Left ventricle myocardium inferior (tissue), 1 donor: Measurements from ENCODE around the gene DROSHA. TPM values are rescaled to one million over a fixed set of nuclear protein-coding genes. Genes with fewer than 3 reads are reported as not detected.

Experiments used
- DNase-seq: peaks from one replicate; pipeline ENCODE4 v3.0.0-alpha.2; 2020
- H3K27ac ChIP-seq: fragments of 200-600 bp; replicated peaks from 2 replicates; pipeline ENCODE4 v1.8.0; 2021
- H3K27me3 ChIP-seq: fragments of 200-600 bp; 2 replicates; pipeline ENCODE4 v1.8.0; 2021; ENCODE audit warnings: low read depth
- H3K36me3 ChIP-seq: fragments of 200-600 bp; 2 replicates; pipeline ENCODE4 v1.8.0; 2021
- H3K4me1 ChIP-seq: fragments of 200-600 bp; 2 replicates; pipeline ENCODE4 v1.8.0; 2021
- H3K4me3 ChIP-seq: fragments of 200-600 bp; 2 replicates; pipeline ENCODE4 v1.8.0; 2021; ENCODE audit warnings: mild to moderate bottlenecking, moderate library complexity
- H3K9me3 ChIP-seq: fragments of 200-600 bp; replicated peaks from 2 replicates; pipeline ENCODE4 v1.8.0; 2021
- intact Hi-C: fragments of 100-400 bp; cut with micrococcal nuclease; formaldehyde crosslinking; loops from one replicate; pipeline ENCODE4 v1.11.0; 2022
- total RNA-seq: library from RNA; stranded (reverse); fragmentation: NEBNext Ultra II Directional; extraction: Animal tissue kit (Norgen Biotek cat#: 25700); gene quantifications from one replicate; pipeline ENCODE4 v1.2.1, GENCODE V29; 2021
- TF ChIP-seq, protein P1 (sequence below): fragments of 200-600 bp; IDR thresholded peaks from 2 replicates; pipeline ENCODE4 v1.8.0; 2021; ENCODE audit warnings: antibody characterized with exemption, mild to moderate bottlenecking, borderline replicate concordance
- donor health status: DM: no; HTN: yes; CAD: no; lungs with severe emphysema.

Gene DROSHA
- total RNA-seq, 1 donor from 2014 or later: 36.5 TPM

- Histone ChIP-seq H3K9me3 (peaks cover 15% of the 10 kb centered on the region), H3K36me3 (peaks cover 72% of the 10 kb centered on the region), H3K27ac (no peak overlapping the region), H3K4me1 (no peaks in the 10 kb centered on the region), H3K4me3 (no peak overlapping the region), H3K27me3 (no peaks in the 10 kb centered on the region)
- intact Hi-C loops: no loop called here
- no peak for DNase-seq
- TF ChIP-seq, protein P1, sequence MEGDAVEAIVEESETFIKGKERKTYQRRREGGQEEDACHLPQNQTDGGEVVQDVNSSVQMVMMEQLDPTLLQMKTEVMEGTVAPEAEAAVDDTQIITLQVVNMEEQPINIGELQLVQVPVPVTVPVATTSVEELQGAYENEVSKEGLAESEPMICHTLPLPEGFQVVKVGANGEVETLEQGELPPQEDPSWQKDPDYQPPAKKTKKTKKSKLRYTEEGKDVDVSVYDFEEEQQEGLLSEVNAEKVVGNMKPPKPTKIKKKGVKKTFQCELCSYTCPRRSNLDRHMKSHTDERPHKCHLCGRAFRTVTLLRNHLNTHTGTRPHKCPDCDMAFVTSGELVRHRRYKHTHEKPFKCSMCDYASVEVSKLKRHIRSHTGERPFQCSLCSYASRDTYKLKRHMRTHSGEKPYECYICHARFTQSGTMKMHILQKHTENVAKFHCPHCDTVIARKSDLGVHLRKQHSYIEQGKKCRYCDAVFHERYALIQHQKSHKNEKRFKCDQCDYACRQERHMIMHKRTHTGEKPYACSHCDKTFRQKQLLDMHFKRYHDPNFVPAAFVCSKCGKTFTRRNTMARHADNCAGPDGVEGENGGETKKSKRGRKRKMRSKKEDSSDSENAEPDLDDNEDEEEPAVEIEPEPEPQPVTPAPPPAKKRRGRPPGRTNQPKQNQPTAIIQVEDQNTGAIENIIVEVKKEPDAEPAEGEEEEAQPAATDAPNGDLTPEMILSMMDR: no peak
Measured at GRCh38 chr5:31453522-31453921, 78.4 kb downstream of the DROSHA start.

DNA sequence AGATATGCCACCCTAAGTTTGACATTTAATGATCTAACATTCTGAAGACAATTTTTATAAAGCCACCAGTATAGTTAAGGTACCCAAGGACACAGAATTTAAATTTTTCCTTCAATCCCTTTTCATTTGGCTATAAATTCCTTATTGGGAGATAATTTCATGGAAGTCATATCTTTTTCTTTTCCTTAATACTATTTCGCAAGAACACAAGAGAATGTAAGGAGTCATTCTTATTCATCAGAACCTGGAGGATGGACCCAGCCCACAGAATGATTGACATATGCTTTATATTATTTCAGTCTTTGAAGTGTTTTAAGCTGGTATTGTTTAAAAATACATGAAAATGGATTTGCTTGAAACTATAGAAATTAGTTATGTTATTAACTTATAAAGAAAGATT, 79.6 kb downstream of the DROSHA start:
- no peak for DNase-seq
- TF ChIP-seq, protein P1: no peak
- Histone ChIP-seq H3K9me3 (peaks cover 15% of the 10 kb centered on the region), H3K27me3 (no peaks in the 10 kb centered on the region), H3K36me3 (peaks cover 73% of the 10 kb centered on the region), H3K27ac (no peak overlapping the region), H3K4me3 (no peak overlapping the region), H3K4me1 (no peaks in the 10 kb centered on the region)
- intact Hi-C loops: no loop called here

DNA sequence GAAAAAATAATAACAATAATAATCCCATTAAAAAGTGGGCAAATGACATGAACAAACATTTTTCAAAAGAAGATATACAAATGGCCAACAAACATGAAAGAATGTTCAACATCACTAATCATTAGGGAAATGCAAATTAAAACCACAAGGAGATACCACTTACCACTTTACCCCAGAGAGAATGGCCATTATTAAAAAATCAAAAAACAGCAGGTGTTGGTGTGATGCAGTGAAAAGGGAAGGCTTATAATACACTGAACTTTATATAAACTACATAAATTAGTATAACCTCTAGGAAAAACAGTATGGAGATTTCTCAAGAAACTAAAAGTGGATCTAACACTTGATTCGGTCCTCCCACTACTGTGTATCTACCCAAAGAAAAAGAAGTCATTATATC, 81.9 kb downstream of the DROSHA start:
- DNase-seq: no peak
- Histone ChIP-seq H3K27ac (no peak overlapping the region), H3K4me3 (no peak overlapping the region), H3K9me3 (peaks cover 4% of the 10 kb centered on the region), H3K27me3 (no peaks in the 10 kb centered on the region), H3K36me3 (peaks cover 59% of the 10 kb centered on the region), H3K4me1 (no peaks in the 10 kb centered on the region)
- TF ChIP-seq, protein P1: no peak
- intact Hi-C loops: no loop called here

DNA sequence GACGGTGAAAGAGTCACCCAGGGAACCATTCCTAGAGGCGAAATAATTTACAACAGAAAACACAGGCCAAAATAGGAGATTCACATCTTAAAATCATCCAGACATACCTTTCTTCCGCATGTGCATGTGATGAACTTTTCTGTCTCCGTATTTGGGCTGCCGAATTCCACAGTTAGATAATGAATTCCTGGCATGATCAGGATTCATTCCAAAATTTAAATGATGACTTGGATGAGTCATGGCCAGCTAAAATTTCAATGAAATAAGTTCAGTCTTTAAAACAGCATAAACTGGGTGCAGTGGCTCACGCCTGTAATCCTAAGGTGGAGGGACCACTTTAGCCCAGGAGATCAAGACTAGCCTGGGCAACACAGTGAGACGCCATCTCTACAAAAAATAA, 82.7 kb downstream of the DROSHA start:
- peaks cover 58% of the 10 kb centered on the region for H3K36me3 ChIP-seq
- no peak overlapping the region for H3K27ac ChIP-seq
- no peaks in the 10 kb centered on the region for H3K27me3 ChIP-seq
- H3K9me3 ChIP-seq: no peaks in the 10 kb centered on the region
- no peaks in the 10 kb centered on the region for H3K4me1 ChIP-seq
- no peak for DNase-seq
- intact Hi-C loops: no loop called here
- TF ChIP-seq, protein P1: no peak
- H3K4me3 ChIP-seq: no peak overlapping the region

DNA sequence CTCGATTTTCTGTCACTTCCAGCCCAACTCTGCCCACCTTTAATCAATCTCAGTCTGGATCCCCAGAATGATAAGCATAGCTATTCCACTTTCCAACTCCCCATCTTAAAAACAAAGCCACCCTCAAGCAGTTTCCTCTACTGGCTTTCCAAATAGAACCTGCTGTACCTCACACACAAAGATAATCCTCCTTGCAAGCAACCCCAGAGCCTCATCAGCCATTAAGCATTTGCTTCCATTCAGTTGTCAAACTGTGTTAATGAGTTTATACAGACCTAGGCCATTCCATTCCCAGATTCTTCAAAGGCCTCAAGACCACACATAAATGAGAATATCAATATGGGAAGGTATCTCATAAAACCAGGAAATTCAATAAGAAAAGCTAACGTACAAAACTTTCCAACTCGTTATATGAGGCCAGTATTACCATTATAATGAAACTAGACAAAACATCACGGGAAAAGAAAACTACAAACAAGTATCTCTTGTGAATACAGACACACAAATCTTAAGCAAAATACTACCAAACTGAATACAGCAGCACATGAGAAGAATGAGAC, 86.8 kb downstream of the DROSHA start:
- intact Hi-C loops: no loop called here
- TF ChIP-seq, protein P1: no peak

More for the DNA sequence above, 86.8 kb downstream of the DROSHA start:
- H3K4me1 ChIP-seq: no peaks in the 10 kb centered on the region
- no peak overlapping the region for H3K27ac ChIP-seq
- DNase-seq: no peak
- no peaks in the 10 kb centered on the region for H3K27me3 ChIP-seq
- H3K36me3 ChIP-seq: peaks cover 38% of the 10 kb centered on the region
- no peak overlapping the region for H3K4me3 ChIP-seq
- no peaks in the 10 kb centered on the region for H3K9me3 ChIP-seq
